Measurements from ENCODE around the gene EXD3.

GRCh38 chr9:137300567-137301080 lies 122.3 kb downstream of the EXD3 start:
- TF ChIP-seq CTCF (IDR thresholded peaks at IDR 0.05 in 2 of 3, conservative IDR thresholded peaks at IDR 0.05 in 1 of 3; ENCODE audit: insufficient read depth in 2 of 3, low read depth in 1 of 3, low read length in 3 of 3): no peak
- no peak for TF ChIP-seq POLR2AphosphoS5 (IDR thresholded peaks at IDR 0.05; ENCODE audit: control insufficient read depth, insufficient read depth, low read depth, low read length)
- no peak for TF ChIP-seq POLR2A (conservative IDR thresholded peaks at IDR 0.05)
- TF ChIP-seq CBX3 (IDR thresholded peaks at IDR 0.05; ENCODE audit: borderline replicate concordance in 1 of 2, low read length in 2 of 2): no peak
- TF ChIP-seq ZNF318 (IDR thresholded peaks at IDR 0.05; ENCODE audit: borderline replicate concordance in 1 of 2, low read depth in 1 of 2): no peak
- no peak for TF ChIP-seq YY1 (IDR thresholded peaks at IDR 0.05; ENCODE audit: borderline replicate concordance in 1 of 3, control insufficient read depth in 1 of 3, extremely low read depth in 1 of 3, insufficient read depth in 3 of 3, insufficient read length in 1 of 3, insufficient replicate concordance in 2 of 3, low read depth in 1 of 3, low read length in 2 of 3)
- no peak for TF ChIP-seq CEBPG (CRISPR knock-in tag; IDR thresholded peaks at IDR 0.05)
- TF ChIP-seq CEBPG (tag; conservative IDR thresholded peaks at IDR 0.05 in 1 of 2, IDR thresholded peaks at IDR 0.05 in 1 of 2): no peak
- TF ChIP-seq DDX20 (tag; IDR thresholded peaks at IDR 0.05; ENCODE audit: low read depth): no peak
- no peak for TF ChIP-seq TARDBP (IDR thresholded peaks at IDR 0.05)
- TF ChIP-seq SREBF1 (IDR thresholded peaks at IDR 0.05; ENCODE audit: borderline replicate concordance, low read depth, low read length): no peak
- TF ChIP-seq CBX8 (IDR thresholded peaks at IDR 0.05; ENCODE audit: borderline replicate concordance, extremely low read depth, low read depth, low read length, poor library complexity, severe bottlenecking): no peak
- no peak for TF ChIP-seq KLF16 (IDR thresholded peaks at IDR 0.05)
